HG02870 (cell line): ENCODE measurements around the gene FBXL14.
"Not testable (repeated sequence)": the region's sequence is repeated elsewhere in the genome, so short reads cannot be mapped to it uniquely, and the experiment has no call there.

Experiments
- ATAC-seq: cut with Tn5 transposase; IDR thresholded peaks from one replicate; pipeline ENCODE4 v1.9.1; 2021; ENCODE audit warnings: mild to moderate bottlenecking, moderate library complexity; ENCODE audit not compliant: unreplicated experiment

The FBXL14 gene

GRCh38 chr12:1620092-1620491 is 25.7 kb upstream of the FBXL14 start:
- ATAC-seq = no peak

DNA sequence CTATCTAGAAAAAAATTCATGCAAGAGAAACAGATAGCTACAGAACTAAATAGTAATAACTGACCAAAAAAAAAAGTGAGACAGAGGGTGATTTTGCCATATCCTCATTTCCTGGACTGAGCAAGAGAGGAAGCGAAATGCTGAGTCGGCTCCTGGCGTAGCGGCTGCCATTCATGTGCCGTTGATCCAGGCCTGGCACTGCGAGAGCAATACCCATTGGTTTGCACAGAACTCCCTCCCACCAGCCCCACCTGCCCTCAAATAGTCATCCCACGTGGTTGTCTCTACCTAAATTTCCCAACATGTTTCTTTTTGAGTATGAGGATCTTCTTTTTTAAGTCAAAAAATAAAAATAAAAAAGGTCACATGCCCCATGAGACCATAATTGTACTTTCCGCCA is 25.2 kb upstream of the FBXL14 start:
- no peak for ATAC-seq

DNA sequence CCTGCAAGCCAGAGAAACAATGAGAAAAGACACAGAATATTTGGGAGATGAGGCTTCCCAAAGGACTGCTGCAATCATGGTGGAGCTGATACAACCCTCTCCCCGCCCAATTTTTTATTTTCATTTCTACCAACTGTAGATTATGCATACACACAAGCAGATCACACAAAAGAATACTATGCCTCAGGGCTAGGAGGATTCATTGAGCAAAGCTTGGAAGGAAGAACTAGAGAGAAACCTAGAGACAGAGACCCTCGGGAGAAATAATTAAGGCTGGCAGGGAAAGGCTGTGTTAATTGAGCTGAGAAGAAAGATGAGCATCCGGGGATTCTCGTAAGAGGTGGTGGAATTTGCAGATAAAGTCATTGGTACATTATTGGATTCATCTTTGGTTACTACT is 24.8 kb upstream of the FBXL14 start:
- no peak for ATAC-seq

DNA sequence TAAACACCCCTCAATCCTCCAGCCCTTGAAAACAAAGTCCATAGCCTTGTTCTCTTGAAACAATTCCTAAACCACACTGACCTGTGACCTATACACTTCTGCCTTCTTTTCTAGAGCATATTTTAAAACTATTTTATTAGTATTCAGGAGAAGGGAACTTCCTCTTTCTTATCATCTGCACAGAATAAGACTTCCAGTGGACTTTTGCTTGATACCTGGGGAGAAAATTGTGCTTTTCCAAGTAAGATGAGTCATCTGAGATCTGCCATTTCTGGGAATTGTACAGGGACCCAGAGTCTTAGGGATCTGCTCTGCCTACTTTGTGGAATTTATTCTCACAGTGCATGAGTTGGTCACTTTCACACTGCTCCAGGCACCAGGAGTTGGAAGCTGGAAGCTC is 24.1 kb upstream of the FBXL14 start:
- no peak for ATAC-seq

DNA sequence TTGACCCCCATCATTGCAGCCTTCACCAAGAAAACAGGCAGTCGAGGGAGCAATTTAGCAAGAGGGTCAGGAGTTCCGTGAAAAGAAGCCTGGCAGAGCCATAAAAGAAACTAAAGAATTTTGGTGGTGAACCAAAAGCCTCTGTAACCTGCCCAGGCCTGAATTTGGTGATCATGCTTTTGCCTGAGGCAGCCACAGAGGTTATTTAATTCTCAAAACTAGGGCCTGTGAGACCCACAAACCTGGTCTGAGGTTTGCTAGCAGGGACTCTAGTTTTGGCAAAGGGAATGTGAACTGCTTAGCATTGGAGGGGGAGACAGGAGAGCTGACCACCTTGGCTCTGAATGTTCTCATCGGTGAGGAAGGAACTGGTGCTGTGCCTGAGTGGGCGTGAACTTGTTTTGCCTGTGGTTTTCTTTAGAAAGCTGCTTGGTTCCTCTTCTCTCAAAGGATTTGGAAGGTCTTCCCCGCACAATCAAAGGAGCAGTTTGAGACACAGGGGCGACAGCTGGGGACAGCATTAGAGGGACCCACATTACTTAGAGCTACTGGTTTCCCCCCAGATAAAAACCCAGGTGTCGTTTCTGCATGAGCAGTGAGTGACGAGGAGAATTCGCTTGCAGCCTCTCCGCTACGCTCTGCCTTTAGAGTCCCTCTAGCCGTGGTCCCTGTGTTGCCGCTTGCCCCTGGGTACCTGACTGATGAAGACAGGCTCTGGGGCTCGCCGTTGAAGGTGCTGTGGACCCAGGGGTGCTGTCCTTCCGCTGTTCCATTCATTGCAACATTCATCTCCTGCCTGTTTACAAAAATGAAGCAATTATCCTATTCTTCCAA is 22.1 kb upstream of the FBXL14 start:
- peak; percentile 60 for ATAC-seq

DNA sequence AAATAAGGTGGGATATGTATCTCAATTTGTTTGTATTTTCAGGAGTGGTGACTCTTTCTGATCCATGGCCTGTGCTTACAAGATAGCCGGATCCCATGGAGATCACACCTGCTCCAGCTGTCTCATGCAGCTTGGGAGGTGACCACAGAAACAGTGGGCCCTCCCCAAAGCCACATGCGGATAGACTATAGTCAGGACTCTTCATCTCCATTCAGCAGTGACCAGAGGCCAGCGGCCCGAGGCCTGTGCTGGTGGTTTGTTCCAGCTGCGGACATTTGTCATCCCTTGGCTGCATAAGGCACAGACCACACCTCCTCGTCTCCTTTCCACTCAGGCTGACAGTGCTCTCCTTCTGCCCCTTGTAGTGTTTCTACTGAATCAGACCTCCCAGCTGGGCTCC is 20.0 kb upstream of the FBXL14 start:
- ATAC-seq = no peak

GRCh38 chr12:1613860-1614259 is 19.5 kb upstream of the FBXL14 start:
- ATAC-seq = no peak

DNA sequence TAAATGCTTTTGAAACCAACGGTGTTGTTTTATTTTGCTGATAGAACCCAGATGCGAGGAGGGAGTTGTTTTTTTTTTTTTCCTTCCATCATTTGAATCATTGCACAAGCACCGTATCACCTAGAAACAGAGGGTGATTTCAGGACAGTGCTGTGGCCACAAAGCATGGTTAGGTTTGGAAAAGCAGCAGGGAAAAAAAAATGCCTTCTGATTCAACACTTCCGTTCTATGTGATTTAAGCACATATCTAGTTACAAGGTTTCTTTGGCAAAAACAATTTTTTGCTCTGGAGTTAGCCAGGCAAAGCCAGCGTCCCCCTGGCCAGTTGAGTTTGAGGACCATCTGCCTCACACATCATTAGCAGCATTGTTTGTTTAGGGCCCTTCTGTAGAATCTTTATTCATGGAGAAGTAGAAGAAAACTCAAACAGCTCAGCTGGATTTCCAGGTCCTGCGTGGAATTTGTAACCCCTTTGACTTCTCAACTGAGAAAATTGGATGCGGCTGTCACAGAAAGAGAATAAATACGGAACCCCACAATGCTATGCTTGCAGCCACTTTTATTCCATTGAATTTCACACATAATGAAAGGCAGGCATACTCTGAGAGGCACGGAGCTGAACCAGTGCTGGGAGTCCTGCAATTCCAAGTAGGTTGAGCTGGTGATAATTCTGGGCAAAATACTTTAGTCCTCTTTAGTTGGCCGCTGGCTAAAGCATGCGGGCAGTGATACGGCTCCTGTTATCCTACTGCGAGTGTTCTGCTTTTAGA is 17.6 kb upstream of the FBXL14 start:
- ATAC-seq = no peak

DNA sequence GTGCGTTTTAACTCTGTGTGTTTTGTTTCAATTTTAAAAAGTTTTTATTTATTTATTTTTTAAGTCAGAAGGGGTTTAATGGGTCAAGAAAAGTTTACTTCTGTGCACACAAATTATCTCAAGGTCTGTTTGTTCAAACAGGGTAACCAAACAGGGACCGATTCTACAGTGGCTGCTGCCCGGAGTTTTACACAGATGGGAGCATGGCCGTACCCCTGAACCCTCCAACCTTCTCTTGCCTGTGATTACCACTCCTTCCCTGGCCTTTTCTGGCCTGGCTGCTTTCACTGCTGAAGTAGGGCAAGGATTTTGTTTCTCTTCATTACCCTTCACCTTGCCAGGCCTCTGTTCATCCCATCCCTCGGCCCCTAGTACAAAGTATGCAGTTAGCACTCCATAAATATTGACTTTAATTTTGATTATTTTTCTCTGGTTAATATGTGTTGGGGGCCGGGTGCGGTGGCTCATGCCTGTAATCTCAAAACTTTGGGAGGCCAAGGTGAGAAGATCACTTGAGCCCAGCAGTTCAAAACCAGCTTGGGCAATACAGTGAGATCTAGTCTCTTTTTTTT is 15.8 kb upstream of the FBXL14 start:
- ATAC-seq = no peak

DNA sequence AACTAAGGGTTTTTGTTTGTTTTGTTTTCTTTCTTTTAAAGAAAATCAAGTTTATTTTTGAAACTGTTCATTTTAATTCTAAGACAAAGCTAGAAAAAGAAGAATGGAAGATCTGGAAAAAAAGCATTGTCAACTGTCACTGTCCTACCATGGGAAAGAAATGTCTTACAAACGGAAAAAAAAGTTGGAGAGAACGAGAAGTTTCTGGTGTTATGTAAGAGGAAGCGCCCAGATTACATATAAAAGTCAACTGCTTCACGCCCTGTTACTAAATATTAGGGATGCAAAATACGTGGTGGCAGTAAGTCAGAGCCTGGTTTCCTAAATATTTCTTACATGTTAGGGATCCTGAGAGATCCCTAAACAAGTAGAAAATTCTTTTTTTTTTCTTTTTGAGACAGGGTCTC is 14.3 kb upstream of the FBXL14 start:
- ATAC-seq = no peak

DNA sequence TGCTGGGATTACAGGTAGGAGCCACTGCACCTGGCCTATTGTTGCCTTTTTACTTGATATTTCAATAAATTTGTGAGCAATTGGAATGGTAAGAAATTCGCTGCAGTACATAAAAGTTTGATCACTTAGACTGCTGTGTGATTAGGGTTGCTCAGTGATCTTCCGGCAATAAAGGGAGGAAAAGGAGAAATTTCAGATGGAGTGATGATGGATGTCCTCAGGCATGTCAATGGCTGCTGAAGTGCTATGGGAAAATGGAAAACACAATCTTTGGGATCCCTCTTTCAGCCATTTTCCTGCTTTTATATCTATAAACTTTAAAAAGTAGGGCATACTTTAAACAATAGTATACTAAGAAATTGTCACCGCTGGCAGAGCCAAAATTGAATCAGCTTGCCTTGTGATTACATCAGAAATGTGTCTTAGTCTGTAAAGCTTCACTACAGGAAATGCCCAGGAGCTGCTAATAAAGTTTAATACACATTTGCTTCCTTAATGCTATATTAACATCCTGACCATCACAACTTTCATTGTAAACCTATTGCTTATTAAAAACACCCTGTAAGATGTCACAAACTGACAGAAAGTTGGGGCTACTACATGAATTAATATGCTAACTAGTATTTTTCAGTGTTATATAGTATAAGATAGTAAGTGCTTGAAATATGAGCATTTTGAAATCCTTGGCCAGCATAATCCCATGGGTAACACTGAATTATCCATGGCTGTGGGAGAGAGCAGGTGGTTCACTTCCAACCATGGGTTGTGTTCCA is 13.7 kb upstream of the FBXL14 start:
- ATAC-seq = no peak

- peak; percentile 68 for ATAC-seq
These were observed 11.7 kb upstream of the FBXL14 start for GRCh38 chr12:1606021-1606622.

DNA sequence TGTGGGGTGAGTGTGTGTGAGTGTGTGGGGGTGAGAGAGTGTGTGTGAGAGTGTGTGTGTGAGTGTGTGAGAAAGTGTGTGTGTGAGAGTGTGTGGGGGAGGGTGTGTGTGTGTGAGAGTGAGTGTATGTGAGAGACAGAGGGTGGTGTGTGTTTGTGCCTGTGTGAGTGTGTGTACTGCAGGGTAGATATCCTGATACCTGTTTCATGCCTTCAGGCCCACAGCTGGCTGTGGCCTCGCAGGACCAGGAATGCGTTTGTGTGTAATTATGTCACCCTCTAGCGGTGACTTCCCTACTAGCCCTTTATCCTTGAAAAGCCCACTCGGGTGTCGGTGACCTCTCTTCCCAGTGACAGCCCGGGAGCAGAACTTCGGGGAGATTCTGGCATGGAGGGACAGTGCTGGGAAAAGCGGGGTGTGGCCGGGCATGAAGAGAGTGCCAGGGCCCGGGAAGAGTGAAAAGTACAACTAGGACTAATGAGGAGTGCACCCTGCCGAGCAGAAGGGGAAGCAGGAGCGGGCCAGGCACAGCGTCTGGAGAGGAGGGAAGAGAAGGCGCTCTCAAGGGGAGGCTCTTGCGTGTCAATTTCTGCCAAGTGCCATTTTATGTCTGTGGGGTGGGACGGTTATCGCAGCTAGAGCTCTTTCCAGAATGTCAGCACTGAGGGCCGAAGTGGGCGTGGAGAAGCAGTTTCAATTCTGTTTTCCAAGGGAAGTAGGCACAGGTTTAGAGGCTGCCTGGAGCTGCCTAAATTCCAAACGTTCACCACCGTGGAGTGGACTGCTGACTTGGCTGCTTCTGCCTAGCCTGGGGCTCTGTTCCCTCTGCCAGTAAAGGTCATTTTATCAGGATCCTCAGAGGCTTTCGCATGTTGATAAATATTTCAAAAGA is 11.0 kb upstream of the FBXL14 start:
- ATAC-seq = peak; percentile 33

- no peak for ATAC-seq
These were observed 10.1 kb upstream of the FBXL14 start for GRCh38 chr12:1604464-1604863.

DNA sequence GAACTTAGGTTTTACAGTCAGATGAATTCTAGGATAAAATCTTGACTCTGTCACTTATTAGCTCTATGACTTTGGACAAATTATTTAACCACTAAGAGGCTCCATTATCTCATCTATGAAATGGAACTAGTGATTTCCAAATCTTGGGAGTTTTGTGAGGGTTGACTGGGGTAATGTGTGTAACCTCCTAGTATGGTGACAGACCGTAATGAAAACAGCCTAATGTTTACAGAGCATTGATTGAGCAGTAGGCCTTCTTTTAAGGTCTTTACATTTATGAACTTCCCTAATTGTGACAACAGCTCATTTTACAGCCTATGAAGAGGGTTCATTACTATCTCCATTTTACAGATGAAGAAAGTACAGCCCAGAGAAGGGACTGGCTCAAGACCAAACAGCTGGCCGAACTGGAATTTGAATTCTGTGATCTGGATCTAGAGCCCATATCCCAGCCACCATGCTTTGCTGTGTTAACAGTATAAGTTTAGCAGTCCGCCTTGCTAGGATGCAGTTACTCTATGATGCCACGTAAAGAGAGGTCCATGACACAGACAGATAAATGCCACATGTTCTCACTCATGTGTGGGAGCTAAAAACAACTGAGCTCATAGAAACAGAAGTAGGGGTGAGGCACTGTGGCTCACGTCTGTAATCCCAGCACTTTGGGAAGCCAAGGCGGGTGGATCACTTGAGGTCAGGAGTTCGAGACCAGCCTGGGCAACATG is 9.1 kb upstream of the FBXL14 start:
- ATAC-seq = no peak

- not testable (repeated sequence) for ATAC-seq
These were observed 8.3 kb upstream of the FBXL14 start for GRCh38 chr12:1602706-1603105.

- ATAC-seq = no peak
These were observed 4.4 kb upstream of the FBXL14 start for GRCh38 chr12:1598757-1599156.

- ATAC-seq = no peak
These were observed 1.4 kb upstream of the FBXL14 start for GRCh38 chr12:1595690-1596347.
